ENCODE measurements around the gene KEL. TPM values are rescaled to one million over a fixed set of nuclear protein-coding genes. Genes with fewer than 3 reads are reported as not detected.

KEL gene
- total RNA-seq, 2 donors from 2014 or later = not detected

DNA sequence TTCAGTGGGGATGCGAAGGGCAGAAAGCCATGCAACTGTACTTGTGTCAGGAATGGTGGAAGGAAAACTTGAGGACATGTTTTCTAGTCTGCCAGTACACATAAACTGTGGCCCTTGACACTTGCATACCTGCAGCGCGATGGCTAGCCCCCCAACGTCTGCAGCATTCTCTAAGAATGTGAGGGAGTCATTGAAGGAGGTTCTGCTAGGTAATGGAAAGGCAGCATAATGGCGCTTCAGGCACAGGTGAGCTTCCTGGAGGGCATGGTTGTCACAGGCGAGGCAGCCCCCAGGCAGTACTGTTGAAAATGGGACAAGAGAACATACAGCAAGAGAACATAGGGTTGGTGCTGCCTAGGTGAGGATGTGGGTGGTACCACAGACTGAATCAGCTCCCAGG, 19.4 kb downstream of the KEL start:
- ATAC-seq (ENCODE audit: insufficient number of reproducible peaks, low FRiP score, low read depth) (no peak), DNase-seq (ENCODE audit: low spot score) (no peak)
- no peak overlapping the region for H3K4me3 ChIP-seq
- H3K4me1 ChIP-seq (ENCODE audit: control insufficient read depth in 1 of 2, low read depth in 2 of 2) = no peaks in the 10 kb centered on the region
- H3K9me3 ChIP-seq = no peaks in the 10 kb centered on the region
- no peaks in the 10 kb centered on the region for H3K27me3 ChIP-seq (replicated peaks; ENCODE audit: insufficient read depth)
- no peaks in the 10 kb centered on the region for H3K36me3 ChIP-seq
- TF ChIP-seq, protein P1, sequence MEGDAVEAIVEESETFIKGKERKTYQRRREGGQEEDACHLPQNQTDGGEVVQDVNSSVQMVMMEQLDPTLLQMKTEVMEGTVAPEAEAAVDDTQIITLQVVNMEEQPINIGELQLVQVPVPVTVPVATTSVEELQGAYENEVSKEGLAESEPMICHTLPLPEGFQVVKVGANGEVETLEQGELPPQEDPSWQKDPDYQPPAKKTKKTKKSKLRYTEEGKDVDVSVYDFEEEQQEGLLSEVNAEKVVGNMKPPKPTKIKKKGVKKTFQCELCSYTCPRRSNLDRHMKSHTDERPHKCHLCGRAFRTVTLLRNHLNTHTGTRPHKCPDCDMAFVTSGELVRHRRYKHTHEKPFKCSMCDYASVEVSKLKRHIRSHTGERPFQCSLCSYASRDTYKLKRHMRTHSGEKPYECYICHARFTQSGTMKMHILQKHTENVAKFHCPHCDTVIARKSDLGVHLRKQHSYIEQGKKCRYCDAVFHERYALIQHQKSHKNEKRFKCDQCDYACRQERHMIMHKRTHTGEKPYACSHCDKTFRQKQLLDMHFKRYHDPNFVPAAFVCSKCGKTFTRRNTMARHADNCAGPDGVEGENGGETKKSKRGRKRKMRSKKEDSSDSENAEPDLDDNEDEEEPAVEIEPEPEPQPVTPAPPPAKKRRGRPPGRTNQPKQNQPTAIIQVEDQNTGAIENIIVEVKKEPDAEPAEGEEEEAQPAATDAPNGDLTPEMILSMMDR (IDR thresholded peaks at IDR 0.05) = no peak
- H3K27ac ChIP-seq = no peak overlapping the region

DNA sequence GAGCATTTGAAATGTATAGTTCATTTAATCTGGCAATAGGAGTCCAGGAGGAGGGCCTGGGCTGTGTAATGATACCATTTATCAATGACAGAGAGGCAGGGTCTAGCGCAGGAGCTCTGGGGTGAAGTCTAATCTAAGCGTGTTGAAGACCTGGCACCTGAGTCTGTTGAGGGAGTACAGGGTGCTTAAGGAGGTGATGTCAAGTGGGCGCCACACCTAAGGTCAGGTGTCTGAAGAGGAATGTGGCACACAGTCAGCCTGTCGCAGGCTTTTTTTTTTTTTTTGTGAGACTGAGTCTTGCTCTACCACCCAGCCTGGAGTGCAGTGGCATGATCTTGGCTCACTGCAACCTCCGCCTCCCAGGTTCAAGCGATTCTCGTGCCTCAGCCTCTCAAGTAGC, 20.6 kb downstream of the KEL start:
- TF ChIP-seq, protein P1 (IDR thresholded peaks at IDR 0.05) = no peak
- no peak for ATAC-seq (ENCODE audit: insufficient number of reproducible peaks, low FRiP score, low read depth)
- Histone ChIP-seq H3K27me3 (replicated peaks; ENCODE audit: insufficient read depth) (no peaks in the 10 kb centered on the region), H3K9me3 (no peaks in the 10 kb centered on the region), H3K4me1 (ENCODE audit: control insufficient read depth in 1 of 2, low read depth in 2 of 2) (no peaks in the 10 kb centered on the region), H3K27ac (no peak overlapping the region), H3K4me3 (no peak overlapping the region), H3K36me3 (no peaks in the 10 kb centered on the region)
- no peak for DNase-seq (ENCODE audit: low spot score)

DNA sequence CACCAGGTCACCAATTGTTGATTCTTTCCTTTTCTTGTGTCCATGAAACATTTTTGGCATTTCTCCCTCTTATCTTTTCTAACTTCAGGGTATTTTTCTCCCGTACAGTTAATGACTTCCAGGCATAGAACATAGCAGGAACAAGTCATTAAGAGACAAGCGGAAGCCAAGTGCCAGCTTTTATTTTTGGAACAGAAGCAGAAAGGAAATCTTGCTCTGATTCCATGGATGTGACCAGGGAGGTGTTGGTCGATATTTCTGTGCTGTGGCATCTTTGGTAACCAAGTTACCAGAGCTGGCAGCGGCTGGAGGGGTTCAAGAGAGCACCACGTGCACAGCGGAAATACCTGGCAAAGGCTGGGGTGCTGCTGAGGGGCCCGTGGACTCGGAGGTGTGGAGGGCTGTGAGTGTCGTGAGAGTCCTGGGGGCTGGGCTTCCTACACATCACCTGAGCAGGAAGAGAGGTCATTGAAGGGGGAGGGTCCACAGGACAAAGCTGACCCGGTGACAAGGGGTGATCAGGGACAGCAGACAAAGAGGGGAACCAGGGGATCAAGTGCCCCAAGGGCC, 21.1 kb downstream of the KEL start:
- no peak for DNase-seq (ENCODE audit: low spot score)

DNA sequence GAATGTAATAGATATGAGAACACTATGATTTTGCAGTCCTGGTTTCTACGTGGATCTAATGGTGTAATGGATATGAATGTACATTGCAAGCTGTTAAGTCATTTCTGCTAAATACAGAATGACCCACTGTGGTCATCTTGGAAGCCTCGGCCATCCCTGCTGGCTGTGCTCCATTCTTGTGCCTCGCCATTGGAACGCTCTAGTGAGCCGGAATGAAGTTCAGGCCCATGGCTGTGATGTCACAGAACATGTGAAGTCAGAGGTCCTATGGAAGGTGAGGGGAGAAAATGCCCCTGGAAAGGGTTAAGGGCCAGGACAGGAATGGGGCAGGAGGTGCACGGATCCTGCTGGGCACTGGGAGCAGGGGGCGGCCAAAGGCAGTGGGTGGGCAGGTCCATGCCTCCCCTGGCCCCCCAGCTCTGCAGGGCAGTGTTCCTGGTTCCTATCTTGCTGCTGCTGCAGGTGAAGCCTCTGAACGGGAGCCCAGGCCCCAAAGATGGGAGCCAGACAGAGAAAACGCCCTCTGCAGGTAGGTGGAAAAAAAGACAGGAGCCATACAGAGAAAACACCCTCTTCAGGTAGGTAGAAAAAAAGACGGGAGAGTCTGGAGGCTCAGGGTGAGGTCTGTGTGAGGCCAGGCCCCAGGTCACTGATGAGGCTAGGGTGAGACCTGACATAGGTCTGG, 22.8 kb downstream of the KEL start, which contains the start of gene LLCFC1:
Gene LLCFC1 (plus strand): TSS at position 259 of the 685 bp plus-strand sequence. CDS start 138 bp downstream, at position 397.
- no peak within 1 kb of the TSS for H3K27ac ChIP-seq
- no peaks in the 10 kb centered on the region for H3K27me3 ChIP-seq (replicated peaks; ENCODE audit: insufficient read depth)
- TF ChIP-seq, protein P1 (IDR thresholded peaks at IDR 0.05) = no peak
- H3K36me3 ChIP-seq = no peaks in the 10 kb centered on the region
- no peaks in the 10 kb centered on the region for H3K4me1 ChIP-seq (ENCODE audit: control insufficient read depth in 1 of 2, low read depth in 2 of 2)
- no peak within 1 kb of the TSS for H3K4me3 ChIP-seq
- ATAC-seq (ENCODE audit: insufficient number of reproducible peaks, low FRiP score, low read depth) = no peak
- no peak for DNase-seq (ENCODE audit: low spot score)
- no peaks in the 10 kb centered on the region for H3K9me3 ChIP-seq

More for the DNA sequence above, 21.1 kb downstream of the KEL start:
- Histone ChIP-seq H3K27me3 (replicated peaks; ENCODE audit: insufficient read depth) (no peaks in the 10 kb centered on the region), H3K4me3 (no peak overlapping the region), H3K36me3 (no peaks in the 10 kb centered on the region), H3K27ac (no peak overlapping the region), H3K9me3 (no peaks in the 10 kb centered on the region), H3K4me1 (ENCODE audit: control insufficient read depth in 1 of 2, low read depth in 2 of 2) (no peaks in the 10 kb centered on the region)
- ATAC-seq (ENCODE audit: insufficient number of reproducible peaks, low FRiP score, low read depth) = no peak
- TF ChIP-seq, protein P1 (IDR thresholded peaks at IDR 0.05) = no peak

DNA sequence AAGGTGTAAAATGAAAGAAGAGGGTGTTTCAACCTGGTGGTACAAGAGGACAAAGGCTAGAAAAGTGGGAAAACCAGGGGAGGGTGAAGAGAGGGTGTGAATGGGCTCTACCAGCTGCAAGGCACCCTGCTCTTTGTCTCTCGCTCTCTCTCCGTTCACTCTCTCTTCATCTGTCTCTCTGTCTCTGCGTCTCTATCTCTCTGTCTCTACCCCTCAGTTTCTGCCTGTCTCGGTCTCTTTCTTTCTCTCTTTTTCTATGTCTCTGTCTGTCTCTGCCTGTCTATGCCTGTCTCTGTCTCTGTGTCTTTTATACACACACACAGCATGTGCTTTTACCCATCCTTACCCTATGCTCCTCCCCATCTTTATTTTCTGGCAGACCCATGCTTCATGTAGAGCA, 23.6 kb downstream of the KEL start:
- H3K4me3 ChIP-seq = no peak overlapping the region
- no peak for ATAC-seq (ENCODE audit: insufficient number of reproducible peaks, low FRiP score, low read depth)
- no peaks in the 10 kb centered on the region for H3K27me3 ChIP-seq (replicated peaks; ENCODE audit: insufficient read depth)
- H3K36me3 ChIP-seq = no peaks in the 10 kb centered on the region
- no peak overlapping the region for H3K27ac ChIP-seq
- DNase-seq (ENCODE audit: low spot score) = no peak
- TF ChIP-seq, protein P1 (IDR thresholded peaks at IDR 0.05) = no peak
- H3K4me1 ChIP-seq (ENCODE audit: control insufficient read depth in 1 of 2, low read depth in 2 of 2) = no peaks in the 10 kb centered on the region
- no peaks in the 10 kb centered on the region for H3K9me3 ChIP-seq
